ENCODE measurements around the gene RPN1. TPM values are rescaled to one million over a fixed set of nuclear protein-coding genes. Genes with fewer than 3 reads are reported as not detected.
"Not testable (repeated sequence)": the region's sequence is repeated elsewhere in the genome, so short reads cannot be mapped to it uniquely, and the experiment has no call there.

RPN1 gene
- total RNA-seq, result 100 to 1,000 TPM; 144 to 155 TPM
- long read RNA-seq, donor 1, transcript RPN1-201 (10 exons, 2,314 nt), result major isoform, 118 of 130 reads
- long read RNA-seq, donor 1, partial matches to known transcripts, result 9 of 130 reads
- long read RNA-seq, donor 1, other reads (novel, unspliced or antisense), result 3 of 130 reads
- long read RNA-seq, donor 2, transcript RPN1-201 (10 exons, 2,314 nt), result major isoform, 674 of 717 reads
- long read RNA-seq, donor 2, partial matches to known transcripts, result 31 of 717 reads
- long read RNA-seq, donor 2, other reads (novel, unspliced or antisense), result 12 of 717 reads

- peak; percentile 99 for DNase-seq (ENCODE audit: low spot score)
Measured at GRCh38 chr3:128650096-128651050, at the start of gene RPN1. RPN1 (minus strand) TSS chr3:128650818; CDS start chr3:128650800, 18 bp downstream.

GRCh38 chr3:128698211-128699047 lies 47.8 kb upstream of the RPN1 start:
- peak; percentile 81 for DNase-seq (ENCODE audit: low spot score)
- intact Hi-C loops (cut with DNase I), result no loop called here

More at GRCh38 chr3:128650096-128651050, at the start of gene RPN1:
- intact Hi-C loops (cut with DNase I), result no loop called here

- no peak for DNase-seq (ENCODE audit: low spot score)
- intact Hi-C loops (cut with DNase I), result no loop called here
Measured at GRCh38 chr3:128697341-128697740, 46.7 kb upstream of the RPN1 start.

- no peak for DNase-seq (ENCODE audit: low spot score)
- intact Hi-C loops (cut with DNase I), result no loop called here
Measured at GRCh38 chr3:128693696-128694095, 43.1 kb upstream of the RPN1 start.

- intact Hi-C loops (cut with DNase I), result loop anchor here (10.0 kb wide), 1 partner anchor 106 kb away; no protein-coding TSS in a partner anchor
- DNase-seq (ENCODE audit: low spot score), result peak; percentile 19
Measured at GRCh38 chr3:128689060-128689459, 38.4 kb upstream of the RPN1 start.

- DNase-seq (ENCODE audit: low spot score), result peak; percentile 19
- intact Hi-C loops (cut with DNase I), result loop anchor here (10.0 kb wide), 1 partner anchor 108 kb away; no protein-coding TSS in a partner anchor
Measured at GRCh38 chr3:128686465-128686864, 35.8 kb upstream of the RPN1 start.

- intact Hi-C loops (cut with DNase I), result loop anchor here (1.0 to 10.0 kb wide), 2 partner anchors 7 to 110 kb away; no protein-coding TSS in a partner anchor
- peak; percentile 26 for DNase-seq (ENCODE audit: low spot score)
Measured at GRCh38 chr3:128684986-128685726, 34.5 kb upstream of the RPN1 start.

GRCh38 chr3:128683957-128684356 lies 33.3 kb upstream of the RPN1 start:
- no peak for DNase-seq (ENCODE audit: low spot score)
- intact Hi-C loops (cut with DNase I), result loop anchor here (1.0 to 10.0 kb wide), 2 partner anchors 8 to 111 kb away; no protein-coding TSS in a partner anchor

- intact Hi-C loops (cut with DNase I), result loop anchor here (10.0 kb wide), 1 partner anchor 113 kb away; no protein-coding TSS in a partner anchor
- no peak for DNase-seq (ENCODE audit: low spot score)
Measured at GRCh38 chr3:128681369-128681829, 30.8 kb upstream of the RPN1 start.

- intact Hi-C loops (cut with DNase I), result loop anchor here (10.0 kb wide), 1 partner anchor 114 kb away; no protein-coding TSS in a partner anchor
- peak; percentile 100 for DNase-seq (ENCODE audit: low spot score)
Measured at GRCh38 chr3:128680603-128681368, 30.2 kb upstream of the RPN1 start.

GRCh38 chr3:128679338-128679737 lies 28.7 kb upstream of the RPN1 start:
- intact Hi-C loops (cut with DNase I), result no loop called here
- DNase-seq (ENCODE audit: low spot score), result no peak

- DNase-seq (ENCODE audit: low spot score); intact Hi-C loops (cut with DNase I): not testable (repeated sequence)
Measured at GRCh38 chr3:128675802-128676201, 25.2 kb upstream of the RPN1 start.

- no peak for DNase-seq (ENCODE audit: low spot score)
- intact Hi-C loops (cut with DNase I), result no loop called here
Measured at GRCh38 chr3:128674161-128674784, 23.7 kb upstream of the RPN1 start.

- intact Hi-C loops (cut with DNase I), result no loop called here
- no peak for DNase-seq (ENCODE audit: low spot score)
Measured at GRCh38 chr3:128667641-128668040, 17.0 kb upstream of the RPN1 start.

GRCh38 chr3:128665362-128666021 lies 14.9 kb upstream of the RPN1 start:
- DNase-seq (ENCODE audit: low spot score), result no peak
- intact Hi-C loops (cut with DNase I), result no loop called here

- intact Hi-C loops (cut with DNase I), result no loop called here
- DNase-seq (ENCODE audit: low spot score), result no peak
Measured at GRCh38 chr3:128663151-128663550, 12.5 kb upstream of the RPN1 start.

Data from posterior vena cava (tissue), 2 donors.